GM12801 (cell line): ENCODE data around the gene GNB1L.

Source experiments
- TF ChIP-seq, protein P1 (sequence below): IDR thresholded peaks from one replicate; pipeline ENCODE4 v1.5.1; 2011; ENCODE audit warnings: control low read depth; ENCODE audit not compliant: insufficient read length; ENCODE audit errors: extremely low read depth

GNB1L gene

DNA sequence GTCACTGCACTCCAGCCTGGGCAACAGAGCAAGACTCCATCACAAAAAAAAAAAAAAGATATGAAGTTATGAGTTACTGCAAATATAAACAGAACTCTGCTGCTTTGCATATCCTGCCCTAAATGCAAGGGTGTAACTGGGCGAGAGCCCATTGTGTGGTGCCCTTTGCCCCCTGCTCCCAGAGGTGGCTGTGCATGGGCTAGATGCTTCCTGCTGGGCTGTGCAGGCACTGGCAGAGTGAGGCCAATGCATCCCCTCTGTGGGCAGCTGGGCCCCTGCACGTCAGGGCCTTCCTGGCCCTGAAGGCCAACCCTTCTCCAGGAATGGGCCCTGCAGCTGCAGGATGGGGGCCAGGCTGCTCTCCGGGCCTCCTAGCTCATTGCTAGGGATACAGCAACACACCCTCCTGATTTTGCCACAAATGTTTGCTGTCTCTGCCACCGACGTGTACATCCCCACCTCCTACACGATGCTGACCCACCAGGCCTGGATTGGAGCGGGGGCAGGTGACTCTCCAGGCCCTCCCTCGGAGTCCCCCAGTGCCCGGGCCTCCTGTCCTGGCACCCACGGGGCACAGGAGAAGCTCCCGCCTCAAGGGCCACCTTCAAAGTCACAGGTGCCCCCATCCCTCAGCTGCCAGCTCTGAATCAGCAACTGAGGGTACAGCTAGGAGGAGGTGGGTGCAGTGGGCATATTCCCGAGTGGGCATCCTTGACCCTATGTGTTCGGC lies 46.2 kb upstream of the GNB1L start:
- TF ChIP-seq, protein P1, sequence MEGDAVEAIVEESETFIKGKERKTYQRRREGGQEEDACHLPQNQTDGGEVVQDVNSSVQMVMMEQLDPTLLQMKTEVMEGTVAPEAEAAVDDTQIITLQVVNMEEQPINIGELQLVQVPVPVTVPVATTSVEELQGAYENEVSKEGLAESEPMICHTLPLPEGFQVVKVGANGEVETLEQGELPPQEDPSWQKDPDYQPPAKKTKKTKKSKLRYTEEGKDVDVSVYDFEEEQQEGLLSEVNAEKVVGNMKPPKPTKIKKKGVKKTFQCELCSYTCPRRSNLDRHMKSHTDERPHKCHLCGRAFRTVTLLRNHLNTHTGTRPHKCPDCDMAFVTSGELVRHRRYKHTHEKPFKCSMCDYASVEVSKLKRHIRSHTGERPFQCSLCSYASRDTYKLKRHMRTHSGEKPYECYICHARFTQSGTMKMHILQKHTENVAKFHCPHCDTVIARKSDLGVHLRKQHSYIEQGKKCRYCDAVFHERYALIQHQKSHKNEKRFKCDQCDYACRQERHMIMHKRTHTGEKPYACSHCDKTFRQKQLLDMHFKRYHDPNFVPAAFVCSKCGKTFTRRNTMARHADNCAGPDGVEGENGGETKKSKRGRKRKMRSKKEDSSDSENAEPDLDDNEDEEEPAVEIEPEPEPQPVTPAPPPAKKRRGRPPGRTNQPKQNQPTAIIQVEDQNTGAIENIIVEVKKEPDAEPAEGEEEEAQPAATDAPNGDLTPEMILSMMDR: no peak

DNA sequence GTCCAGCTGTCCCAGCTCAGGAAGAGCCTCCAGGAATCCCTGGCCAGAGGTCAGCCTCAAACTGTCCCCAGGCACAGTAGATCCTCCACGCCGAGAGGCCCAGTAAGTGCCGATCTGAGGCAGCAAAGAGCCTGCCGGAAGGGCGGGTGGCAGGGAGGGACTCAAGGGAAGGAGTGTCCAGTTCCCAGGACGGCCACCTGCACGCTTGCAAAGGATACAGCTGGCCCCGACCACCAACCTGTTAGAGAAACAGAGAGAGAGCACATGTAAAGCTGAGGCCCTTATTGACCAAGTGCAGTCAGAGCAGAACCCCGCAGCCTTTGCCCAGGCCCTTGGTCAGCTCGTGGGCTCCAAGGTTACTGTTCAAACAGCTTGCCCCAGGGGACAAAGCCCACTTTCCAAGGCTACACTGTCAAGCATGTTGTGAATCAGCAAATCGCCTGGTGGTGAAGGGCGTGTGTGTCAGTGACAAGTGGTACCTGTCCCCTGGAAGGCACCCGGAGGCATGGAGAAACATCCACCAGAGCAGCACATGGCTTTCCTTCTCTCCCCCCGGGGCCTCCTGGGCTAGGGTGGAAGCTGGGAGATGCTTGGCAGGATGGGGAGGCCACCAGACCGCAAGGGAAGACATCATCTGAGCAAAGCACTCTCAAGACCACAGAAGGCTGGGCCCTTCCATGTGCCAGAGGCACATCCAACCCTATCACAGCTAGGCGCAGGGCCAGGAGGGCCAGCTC lies 44.3 kb upstream of the GNB1L start:
- TF ChIP-seq, protein P1: no peak

DNA sequence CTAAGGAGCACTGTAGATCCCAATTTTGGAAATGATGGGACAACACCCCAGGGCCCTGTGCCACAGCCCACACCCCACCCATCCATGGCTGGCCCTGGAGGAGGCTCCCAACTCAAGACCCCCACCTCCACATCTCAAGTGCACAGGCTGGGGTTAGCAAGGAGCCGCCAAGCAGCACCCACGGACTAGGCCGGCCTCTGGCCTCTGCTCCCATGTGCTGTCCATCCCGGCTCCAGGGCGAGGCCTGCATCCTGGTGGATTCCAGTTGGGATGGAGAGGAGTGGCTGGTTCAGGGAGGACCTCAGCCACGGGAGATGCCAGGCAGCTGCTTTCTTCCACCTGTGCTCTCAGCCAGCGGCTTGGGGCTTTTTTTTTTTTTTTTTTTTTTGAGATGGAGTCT lies 43.5 kb upstream of the GNB1L start:
- TF ChIP-seq, protein P1: no peak

DNA sequence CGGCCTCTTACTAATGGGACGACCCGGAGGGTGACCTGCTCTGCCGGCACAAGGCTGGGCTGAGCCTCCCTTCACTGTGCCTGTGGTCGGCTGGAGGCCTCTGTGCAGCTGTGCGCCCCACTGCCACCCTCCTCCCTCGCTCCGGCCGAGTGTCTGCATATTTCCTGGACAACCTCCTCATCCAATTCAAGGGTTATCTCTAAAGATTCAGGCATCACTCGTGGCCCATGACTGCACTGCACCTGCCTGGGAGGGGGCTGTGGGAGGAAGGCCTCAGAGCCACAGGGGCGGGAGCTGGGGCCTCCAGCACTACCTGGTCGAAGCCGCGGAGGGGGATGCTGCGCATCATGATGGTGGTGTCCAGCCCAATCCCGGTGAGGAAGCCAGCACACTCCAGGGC lies 43.1 kb upstream of the GNB1L start:
- TF ChIP-seq, protein P1: no peak

DNA sequence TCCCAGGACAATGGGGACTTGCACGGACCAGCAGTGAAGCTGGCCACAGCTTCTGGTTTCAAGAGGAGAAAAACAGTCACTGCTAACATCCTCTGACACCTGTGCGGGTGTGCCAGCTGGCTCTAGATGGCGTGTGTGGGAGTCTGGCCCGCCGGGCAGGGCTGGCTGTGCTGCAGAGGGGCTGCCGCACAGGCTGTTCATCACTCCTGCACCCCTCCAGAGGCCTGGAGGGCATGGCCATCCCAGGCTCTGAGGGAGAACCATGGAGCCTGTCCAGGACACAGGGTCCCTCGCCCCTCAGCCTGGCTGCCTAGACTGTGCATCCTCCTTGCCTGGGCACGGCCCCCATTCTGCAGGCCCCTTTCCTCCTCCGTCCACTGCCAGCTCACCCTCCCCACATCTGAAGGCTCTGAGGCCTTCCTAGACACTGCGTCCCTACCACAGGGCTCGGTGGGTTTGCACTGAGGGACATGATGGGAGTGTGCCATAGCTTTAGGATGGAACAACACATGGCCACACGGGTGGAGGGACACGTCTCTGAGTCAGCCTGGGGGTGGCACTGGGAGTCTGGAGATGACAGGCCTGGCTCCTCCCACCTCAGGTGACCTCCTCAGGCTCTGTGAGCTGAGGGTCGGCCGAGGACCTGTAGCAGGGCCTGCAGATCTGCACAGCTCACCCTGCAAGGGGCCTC lies 42.1 kb upstream of the GNB1L start:
- TF ChIP-seq, protein P1: no peak

DNA sequence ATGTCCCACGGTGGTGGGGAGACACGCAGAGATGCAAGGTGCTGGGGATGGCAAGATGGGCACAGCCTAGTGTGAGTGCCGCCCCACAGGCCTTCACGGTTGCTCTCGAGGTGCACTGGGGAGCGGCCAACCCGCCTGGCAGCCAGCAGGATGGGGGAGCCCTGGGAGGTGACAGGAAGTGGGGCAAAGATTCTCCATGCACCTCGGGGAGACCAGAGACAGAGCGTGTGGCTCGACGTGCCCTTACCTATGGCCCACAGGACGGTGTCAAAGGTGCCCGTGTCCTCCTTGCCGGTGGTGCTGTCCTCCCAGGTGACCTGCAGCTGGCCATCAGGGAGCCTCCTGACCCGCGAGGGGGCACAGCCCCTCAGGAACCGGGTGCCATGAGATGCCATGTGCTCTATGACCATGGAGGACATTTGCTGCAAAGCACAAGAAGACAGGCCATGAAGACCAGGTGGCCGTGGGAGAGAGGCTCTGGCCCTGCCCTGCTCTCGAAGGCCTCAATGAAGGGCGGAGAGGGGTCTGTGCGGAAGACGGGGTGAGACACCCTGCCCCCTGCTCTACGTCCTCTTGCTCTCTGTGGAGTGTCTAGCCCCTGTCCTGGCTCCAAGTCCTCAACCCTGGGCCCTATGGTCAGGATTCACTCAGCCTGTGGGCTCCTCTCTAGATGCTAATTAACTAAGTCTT lies 40.6 kb upstream of the GNB1L start:
- TF ChIP-seq, protein P1: no peak

DNA sequence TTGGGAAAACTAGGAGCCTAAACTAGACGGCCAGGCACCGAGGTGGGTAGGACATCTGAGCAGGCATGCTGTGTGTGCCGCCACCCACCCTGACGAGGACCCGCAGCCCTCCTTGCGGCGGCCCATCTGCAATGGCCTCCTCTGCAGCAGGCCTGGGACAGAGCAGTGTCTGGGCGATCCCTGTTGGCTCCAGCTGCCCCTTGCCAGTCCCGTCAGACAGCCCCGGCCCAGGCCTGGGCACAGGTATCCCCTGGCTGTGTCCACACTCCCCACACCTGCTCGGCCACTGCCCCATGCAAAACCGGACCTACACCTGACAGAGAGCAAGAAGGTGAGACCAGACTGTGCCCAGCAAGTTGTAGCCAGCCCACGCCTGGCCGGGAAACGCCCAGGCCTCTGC lies 38.7 kb upstream of the GNB1L start:
- TF ChIP-seq, protein P1: no peak
